GM10847 (cell line): Measurements from ENCODE around the gene PAK1.

Source experiments
- POLR2A ChIP-seq: IDR thresholded peaks from 2 replicates; pipeline ENCODE4 v1.6.1; 2011; ENCODE audit not compliant: insufficient read length; ENCODE audit errors: extremely low read depth

PAK1 gene

DNA sequence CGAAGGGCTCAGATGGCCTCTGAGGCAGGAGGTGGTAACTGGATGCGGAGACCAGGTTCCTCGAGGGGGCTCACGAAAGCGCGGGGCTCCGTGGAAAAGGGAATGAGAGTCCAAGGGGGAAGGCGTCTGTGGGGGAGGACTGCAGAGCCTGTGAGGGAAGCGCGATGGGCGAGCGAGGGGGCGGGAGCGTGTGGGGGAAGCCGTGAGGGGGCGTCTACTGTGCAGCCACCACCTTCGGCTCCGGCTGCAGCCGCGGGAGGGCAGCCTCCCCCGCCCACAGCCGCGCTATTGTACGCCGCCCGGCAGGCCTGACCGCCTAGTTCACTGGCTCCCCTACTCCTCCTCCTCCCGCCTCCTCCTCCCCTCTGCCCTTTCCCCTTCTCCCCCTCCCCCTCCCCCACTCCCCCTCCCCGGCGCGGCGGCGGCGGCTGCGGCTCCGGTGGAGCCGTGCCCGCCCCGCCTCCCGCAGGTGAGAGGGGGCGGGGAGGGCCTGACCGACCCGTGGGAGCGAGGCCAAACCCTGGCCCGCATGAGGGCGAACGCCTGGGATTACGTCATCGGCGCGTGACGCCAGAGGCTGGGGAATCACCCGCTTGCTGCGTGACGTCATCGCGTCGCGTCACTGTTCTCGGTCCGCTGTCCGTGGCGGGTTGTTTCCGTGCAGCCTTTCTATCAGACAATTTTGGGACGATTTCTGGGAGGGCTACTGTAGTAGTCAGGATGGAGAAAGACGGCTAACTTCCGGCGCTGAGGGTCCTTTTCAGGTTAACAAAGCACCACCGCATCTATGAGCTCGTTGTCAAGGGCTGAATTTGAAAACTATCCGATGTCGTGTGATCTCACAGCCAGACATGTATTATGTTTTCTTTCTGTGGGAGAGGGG lies at the start of gene PAK1:
Gene PAK1 (minus strand): TSS at position 294 of the 883 bp plus-strand sequence. CDS start 81,574 bp downstream, outside the sequence.
- TF ChIP-seq POLR2A, result no peak

DNA sequence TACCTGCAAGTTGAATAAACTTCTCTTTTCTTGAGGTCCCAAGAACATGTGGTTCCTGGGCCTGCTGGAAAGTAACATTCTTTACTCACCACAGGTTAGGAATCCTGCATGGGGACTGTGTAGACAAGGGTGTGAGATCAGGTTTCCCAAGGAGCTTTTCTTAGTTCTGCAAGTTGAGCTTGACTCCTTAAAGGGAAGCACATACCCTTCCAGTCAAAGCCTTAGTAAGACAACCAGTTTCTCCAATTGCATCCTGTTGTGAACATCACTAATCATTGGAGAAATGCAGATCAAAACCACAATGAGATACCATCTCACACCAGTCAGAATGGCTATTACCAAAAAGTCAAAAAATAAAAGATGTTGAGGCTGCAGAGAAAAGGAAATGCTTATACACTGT lies 48.3 kb upstream of the PAK1 start:
- TF ChIP-seq POLR2A, result no peak

DNA sequence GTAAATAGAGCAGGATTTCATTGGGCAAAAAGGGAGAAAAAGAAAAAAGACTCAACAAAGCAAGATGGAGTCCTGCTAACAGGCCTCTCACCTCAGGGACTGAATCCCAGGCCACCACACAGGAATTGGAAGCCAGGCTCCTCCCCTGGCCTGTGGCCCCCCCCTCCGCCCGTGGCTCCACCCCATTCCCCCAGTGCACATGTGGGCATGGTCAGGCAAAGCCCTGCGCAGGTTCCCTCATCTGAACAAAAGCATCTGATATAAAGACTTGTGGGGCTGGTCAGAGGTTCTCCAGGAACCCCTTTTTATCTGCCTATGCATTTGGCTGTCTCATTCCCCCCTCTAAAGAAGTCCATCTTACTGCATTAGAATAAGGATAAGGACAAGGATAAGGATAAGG lies 46.0 kb upstream of the PAK1 start:
- no peak for TF ChIP-seq POLR2A

DNA sequence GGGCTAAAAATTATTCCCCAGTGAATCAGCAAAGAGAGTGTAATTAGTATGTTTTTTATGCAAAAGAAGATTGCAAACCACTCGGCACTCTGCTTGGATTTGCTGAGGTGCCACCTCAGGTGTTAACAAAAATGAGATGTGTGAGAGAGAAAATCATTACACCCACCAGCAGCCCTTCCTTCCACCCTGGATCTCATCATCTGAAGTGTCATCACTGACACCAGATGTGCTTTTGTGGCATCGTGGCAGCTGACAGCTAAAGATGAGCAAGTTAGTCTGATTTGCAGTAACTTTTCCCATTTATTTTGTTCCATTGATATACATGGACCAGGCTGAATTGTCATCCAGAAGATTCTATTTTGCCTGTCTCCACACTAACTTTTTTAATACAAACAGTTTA lies 44.6 kb upstream of the PAK1 start:
- TF ChIP-seq POLR2A, result no peak

DNA sequence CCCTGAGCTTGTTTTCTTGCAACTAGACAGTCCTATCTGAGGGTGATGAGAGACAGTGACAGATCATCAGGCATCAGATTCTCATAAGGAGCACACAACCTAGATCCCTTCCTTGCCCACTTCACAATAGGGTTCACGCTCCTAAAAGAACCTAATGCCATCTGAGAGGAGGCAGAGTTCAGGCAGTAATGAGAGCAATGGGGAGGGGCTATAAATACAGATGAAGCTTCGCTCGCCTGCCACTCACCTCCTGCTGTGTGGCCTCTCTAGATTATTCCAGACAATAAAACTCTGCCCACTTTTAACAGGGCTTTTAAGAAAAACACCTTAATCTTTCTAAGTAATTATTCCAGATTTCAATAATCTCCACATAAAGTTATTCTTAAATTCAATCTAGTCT lies 43.9 kb upstream of the PAK1 start:
- TF ChIP-seq POLR2A, result no peak

DNA sequence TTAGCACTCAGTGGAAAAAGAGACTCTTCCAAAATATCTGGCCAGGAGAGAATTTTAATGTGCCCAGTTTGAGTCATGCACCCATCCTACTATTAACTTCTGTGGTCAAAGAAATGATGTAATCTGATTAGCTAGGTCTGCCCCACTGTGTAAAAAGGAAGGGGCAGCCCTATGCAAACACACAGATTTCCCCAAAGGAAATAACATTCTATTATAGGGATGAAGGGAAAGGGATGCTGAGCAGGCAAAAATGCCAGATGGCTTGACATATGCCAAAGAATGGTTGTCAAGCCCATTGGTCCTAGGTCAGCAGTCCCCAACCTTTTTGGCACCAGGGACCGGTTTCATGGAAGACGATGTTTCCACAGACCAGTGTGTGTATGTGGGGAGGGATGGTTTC lies 43.3 kb upstream of the PAK1 start:
- TF ChIP-seq POLR2A, result no peak

DNA sequence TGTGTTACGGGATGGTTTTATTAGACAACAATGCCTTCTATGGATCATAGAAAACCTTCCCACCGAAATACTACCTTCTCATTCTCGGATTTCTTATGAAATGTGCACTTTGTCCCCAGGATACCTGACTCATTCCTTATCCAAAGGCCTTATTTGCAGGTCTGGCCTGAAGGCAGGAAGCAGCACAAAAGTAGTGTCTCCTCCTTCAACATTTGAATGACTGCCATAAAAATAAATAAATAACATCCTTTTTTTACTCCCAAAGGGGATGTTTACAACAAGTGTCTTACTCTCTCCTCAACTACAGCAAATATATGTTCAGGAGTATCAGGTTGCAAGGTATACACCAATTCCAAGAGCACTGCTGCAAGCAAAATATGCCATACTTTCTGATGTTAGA lies 41.6 kb upstream of the PAK1 start:
- TF ChIP-seq POLR2A, result no peak

DNA sequence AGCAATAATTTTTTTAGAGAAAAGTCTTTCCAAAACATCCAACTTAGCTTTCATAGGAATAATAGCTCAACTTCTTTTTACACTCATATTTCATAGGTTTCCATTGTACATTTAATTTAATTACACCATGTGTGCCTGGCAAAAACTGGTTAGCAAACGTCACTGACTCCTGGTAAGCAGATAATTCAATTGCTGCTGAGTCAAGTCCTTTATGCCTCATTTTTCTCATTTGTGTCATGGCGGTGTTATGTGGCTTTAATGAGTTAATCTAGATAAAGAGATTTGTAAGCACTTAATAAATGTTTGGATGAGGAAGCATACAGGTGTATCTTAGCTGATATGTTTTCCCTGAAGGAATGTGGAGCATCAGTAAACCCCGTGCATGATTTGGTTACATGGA lies 41.2 kb upstream of the PAK1 start:
- no peak for TF ChIP-seq POLR2A

DNA sequence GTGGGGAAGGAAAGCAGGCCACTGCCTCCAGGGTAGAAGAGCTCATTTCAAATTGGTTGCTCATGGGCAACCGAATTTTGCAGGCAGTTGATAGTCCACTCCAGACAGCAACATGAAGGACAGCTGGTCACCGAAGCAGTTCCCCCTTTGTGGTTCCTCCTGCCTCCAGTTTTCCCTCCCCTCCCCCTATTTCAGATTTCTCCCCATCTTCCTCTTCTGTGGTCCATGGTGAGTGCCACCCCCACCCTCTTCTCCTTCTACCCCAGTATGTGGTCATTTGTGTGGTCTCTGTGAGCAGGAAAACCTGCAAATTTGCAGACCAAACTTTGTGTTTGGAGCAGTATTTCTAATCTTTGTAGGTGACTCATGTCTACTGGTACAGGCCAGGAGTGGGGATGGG lies 38.2 kb upstream of the PAK1 start:
- no peak for TF ChIP-seq POLR2A

DNA sequence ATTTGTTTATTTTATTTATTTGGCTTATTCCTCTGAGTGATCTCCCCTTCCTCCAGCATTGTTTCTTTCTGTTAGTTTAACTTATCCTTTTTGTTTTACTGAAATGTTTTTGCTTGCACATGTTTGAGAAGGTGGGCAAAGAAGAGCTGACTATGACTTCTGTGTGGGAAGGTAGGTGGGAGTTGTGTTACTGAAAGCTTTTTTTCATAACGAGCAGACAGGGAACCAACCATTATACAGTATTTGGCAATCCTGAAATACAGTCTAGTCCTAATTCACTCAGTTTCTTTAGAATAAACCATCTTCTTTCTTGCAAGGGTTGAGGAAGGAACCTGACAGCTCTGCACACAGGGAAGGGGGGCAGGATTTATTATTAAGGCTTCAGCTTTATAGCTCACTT lies 37.0 kb upstream of the PAK1 start:
- TF ChIP-seq POLR2A, result no peak

DNA sequence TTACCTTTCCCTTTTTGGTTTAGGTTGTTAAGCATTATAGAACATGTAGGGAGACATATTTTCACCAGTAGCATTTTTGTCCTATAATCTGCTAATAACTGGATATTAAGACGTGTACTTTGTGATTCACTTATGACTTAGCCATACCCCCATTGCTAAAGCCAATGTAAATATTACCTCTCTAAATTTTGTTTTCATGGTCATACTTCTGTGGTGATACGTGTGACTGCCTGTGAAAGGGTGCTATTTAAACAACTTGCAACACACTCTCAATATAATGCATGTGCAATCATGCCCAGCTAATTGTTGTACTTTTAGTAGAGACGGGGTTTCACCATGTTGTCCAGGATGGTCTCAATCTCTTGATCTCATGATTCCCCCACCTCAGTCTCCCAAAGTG lies 36.2 kb upstream of the PAK1 start:
- no peak for TF ChIP-seq POLR2A

DNA sequence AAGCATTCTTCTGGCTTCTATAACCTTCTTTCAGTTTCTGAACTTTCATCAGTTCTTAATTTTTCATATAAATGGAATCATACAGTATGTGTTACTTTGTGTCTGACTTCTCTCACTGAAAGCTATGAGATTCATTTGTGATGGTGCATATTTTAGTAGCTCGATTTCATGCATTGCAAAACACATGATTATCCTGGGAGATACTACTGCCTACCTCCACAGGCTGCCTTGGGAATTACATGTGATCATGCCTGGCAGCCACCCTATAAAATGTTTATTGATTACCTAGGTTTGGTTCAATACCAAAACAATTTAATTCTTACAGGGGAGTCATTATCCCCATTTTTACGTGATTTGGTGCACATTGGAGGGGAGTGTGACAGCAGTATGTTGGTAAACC lies 34.1 kb upstream of the PAK1 start:
- TF ChIP-seq POLR2A, result no peak

DNA sequence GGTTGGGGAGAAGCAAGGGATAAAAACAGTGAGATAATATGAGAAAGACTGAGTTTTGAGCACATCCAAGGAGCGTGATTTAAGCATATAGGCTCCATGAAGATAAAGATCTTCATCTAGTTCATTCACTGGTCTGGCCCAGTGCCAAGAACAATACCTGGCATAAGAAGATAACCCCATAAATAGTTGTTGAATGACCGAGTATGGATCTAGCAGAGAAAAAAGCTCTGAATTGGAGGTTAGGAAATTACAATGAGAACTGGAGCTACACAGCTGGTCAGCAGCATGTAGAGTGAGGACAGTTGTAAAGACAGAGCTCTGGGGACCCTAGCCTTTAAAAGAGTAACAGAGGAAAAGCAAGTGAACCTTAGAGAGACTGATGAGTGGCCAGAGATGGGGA lies 33.0 kb upstream of the PAK1 start:
- no peak for TF ChIP-seq POLR2A

DNA sequence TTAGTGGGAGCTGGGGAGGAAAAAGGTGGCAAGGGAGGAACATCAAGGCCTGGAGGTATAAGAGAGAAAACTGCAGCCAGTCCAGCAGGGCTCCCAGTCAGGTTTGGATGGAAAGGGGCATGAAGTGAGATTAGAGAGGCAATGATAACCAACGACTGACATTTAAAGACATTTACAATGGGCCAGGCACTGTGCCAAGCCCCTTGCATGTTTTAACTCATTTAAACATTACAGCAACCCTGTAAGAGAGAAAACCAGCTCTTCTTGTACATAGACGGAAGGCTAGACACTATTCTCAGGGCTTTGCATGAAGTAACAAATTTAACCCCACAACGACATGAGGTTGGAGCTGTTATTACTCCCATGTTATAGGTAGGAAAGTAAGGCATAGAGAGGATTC lies 32.1 kb upstream of the PAK1 start:
- no peak for TF ChIP-seq POLR2A

DNA sequence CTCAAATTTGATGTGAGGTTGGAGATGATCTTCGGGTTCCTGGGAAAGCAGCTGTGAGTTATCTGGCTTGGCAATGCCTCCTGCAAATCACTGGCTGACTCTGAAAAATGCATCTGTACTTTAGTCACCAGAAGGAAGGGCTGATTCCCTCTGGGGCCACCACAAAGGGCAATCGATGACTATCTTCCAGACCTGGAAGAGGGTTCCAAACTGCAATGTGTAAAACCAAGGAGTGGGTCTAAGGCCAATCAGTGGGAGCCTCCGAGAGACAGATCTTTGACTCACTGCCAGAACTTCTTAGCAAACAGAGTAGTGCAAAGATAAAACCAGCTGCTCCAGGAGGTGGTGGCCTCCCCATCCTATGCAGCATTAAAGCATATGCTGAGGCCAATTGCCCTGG lies 29.1 kb upstream of the PAK1 start:
- no peak for TF ChIP-seq POLR2A

DNA sequence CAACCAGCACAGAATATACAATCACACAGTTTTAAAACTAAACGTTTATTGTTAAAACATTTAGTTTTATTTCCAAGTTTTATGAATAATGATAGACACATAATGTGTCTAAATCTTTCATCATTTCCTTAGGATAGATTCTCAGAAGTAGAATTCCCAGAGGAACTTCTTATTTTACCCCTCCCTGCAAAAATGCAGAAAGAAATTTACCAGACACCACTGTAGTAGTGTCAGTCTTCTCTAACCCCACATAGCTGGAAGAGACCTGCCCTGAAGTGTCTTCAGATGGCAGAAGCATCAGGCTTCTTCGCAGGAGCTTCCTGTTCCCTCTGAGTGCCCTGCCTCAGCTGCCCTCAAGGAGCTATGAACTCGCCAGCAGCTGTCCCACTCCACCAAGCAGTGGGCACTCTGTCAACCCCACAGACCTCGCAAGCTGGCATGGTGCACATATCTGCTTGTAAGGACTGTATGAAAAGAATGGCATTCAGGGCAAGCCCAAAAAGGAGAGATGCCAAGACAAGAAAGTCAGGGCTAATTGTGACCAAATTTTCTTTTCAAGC lies 28.5 kb upstream of the PAK1 start:
- TF ChIP-seq POLR2A, result no peak

DNA sequence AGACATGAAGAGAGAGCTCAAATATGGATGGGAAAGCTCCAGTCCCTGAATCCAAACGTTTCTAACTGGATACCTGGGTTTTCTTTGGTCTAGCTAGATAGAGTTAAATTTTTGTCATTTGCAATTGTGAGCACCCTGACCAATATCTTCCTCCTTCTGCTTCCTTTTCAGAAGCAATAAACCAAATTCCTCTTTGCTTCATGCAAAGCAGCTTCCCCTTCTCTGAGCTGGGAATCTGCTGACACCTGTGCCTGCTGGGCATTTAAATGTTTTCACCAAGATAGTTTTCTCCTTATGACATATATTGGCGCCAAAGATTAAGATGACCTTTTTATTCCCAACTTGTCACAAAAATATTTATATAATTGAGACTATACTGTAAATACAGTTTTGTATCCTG lies 27.9 kb upstream of the PAK1 start:
- no peak for TF ChIP-seq POLR2A

DNA sequence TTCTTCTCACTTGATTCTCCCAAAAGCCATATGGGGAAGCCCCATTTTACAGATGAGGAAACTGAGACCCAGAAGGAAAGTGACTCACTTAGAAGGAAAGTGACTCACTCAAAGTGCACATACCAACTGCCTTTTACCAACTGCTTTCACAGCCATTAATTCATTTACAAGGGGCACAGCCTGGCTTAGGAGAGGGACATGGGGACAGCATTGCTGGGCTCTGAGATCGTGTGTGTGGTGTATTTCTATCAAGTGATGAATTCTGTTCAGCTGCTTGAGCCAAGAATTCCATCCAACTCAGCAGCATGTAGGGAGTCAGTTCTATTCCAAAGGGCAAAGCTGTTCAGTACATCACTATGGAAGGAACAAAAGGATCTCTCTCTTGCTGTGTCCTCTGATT lies 23.5 kb upstream of the PAK1 start:
- TF ChIP-seq POLR2A, result no peak

DNA sequence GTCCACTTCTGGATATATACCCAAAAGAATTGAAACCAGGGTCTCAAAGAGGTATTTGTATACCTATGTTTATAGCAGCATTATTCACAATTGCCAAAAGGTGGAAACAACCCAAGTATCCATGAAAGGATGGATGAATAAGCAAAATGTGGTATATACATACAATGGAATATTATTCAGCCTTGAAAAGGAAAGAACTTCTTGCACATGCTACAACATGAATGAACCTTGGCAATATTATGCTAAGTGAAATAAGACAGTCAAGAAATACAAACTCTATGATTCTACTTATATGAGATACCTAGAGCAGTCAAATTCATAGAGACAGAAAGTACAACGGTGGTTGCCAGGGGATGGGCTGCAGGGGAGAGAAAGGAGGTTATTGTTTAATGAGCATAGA lies 21.6 kb upstream of the PAK1 start:
- no peak for TF ChIP-seq POLR2A
